Liver (tissue), 9 donors: ENCODE results near the gene SIGLECL1. TPM values are rescaled to one million over a fixed set of nuclear protein-coding genes. Genes with fewer than 3 reads are reported as not detected.

Experiments
- DNase-seq: peaks from one replicate; pipeline ENCODE4 v3.0.0-alpha.2; 2017; ENCODE audit warnings: low spot score
- H3K27ac ChIP-seq, 2 donors: one replicate each; pipeline ENCODE4 v1.7.0; 2013; ENCODE audit warnings: inconsistent platforms in 2 of 2, low read length in 2 of 2, control low read depth in 1 of 2, low read depth in 1 of 2, mild to moderate bottlenecking in 1 of 2
- H3K27me3 ChIP-seq, 4 donors: one replicate each; pipeline versions ENCODE4 v1.6.1 to v1.7.0; 2013; ENCODE audit warnings: low read length in 3 of 4, inconsistent platforms in 1 of 4, mild to moderate bottlenecking in 1 of 4, moderate library complexity in 1 of 4; ENCODE audit not compliant: control insufficient read depth in 4 of 4, insufficient read depth in 4 of 4
- H3K36me3 ChIP-seq, 4 donors: one replicate each; pipeline versions ENCODE4 v1.6.1 to v1.7.0; 2013; ENCODE audit warnings: low read length in 3 of 4, mild to moderate bottlenecking in 3 of 4, low read depth in 1 of 4, moderate library complexity in 1 of 4; ENCODE audit not compliant: control insufficient read depth in 4 of 4, insufficient read depth in 3 of 4
- H3K4me1 ChIP-seq, 4 donors: one replicate each; pipeline versions ENCODE4 v1.6.1 to v1.7.0; 2013; ENCODE audit warnings: low read length in 3 of 4, mild to moderate bottlenecking in 3 of 4, moderate library complexity in 1 of 4; ENCODE audit not compliant: control insufficient read depth in 4 of 4, insufficient read depth in 4 of 4
- H3K4me3 ChIP-seq, 3 donors: one replicate each; pipeline versions ENCODE4 v1.6.1 to v1.7.0; 2013; ENCODE audit warnings: low read length in 3 of 3, control low read depth in 1 of 3, low read depth in 1 of 3, mild to moderate bottlenecking in 1 of 3
- H3K9ac ChIP-seq, 2 donors: one replicate each; pipeline ENCODE4 v1.7.0; 2013; ENCODE audit warnings: low read length in 2 of 2, mild to moderate bottlenecking in 2 of 2, moderate library complexity in 2 of 2, control low read depth in 1 of 2, low read depth in 1 of 2
- H3K9me3 ChIP-seq, 4 donors: one replicate each; pipeline versions ENCODE4 v1.6.1 to v1.7.0; 2013; ENCODE audit warnings: low read length in 3 of 4; ENCODE audit not compliant: control insufficient read depth in 4 of 4
- CTCF ChIP-seq: fragments of 150-350 bp; IDR thresholded peaks from 2 replicates; pipeline ENCODE4 v1.5.1; 2017; ENCODE audit warnings: improper control_type of control experiment, low read depth, low read length; ENCODE audit not compliant: missing input control
- EGR1 ChIP-seq, 2 donors: IDR thresholded peaks; 2 replicates each; pipeline ENCODE4 v1.6.1; 2016 to 2018; ENCODE audit warnings: antibody characterized with exemption in 2 of 2, low read depth in 2 of 2
- FOXA1 ChIP-seq: IDR thresholded peaks from 2 replicates; pipeline ENCODE4 v1.6.1; 2016; ENCODE audit warnings: antibody characterized with exemption
- FOXA2 ChIP-seq: IDR thresholded peaks from 2 replicates; pipeline ENCODE4 v1.6.1; 2016; ENCODE audit warnings: antibody characterized with exemption
- GABPA ChIP-seq, 2 donors: IDR thresholded peaks in 1 of 2; conservative IDR thresholded peaks in 1 of 2; 2 replicates each; pipeline ENCODE4 v1.6.1; 2016; ENCODE audit warnings: antibody characterized with exemption in 2 of 2, mild to moderate bottlenecking in 1 of 2, moderate library complexity in 1 of 2
- HNF4A ChIP-seq, 2 donors: conservative IDR thresholded peaks; 2 replicates each; pipeline ENCODE4 v1.6.1; 2016; ENCODE audit warnings: antibody characterized with exemption in 2 of 2, mild to moderate bottlenecking in 2 of 2
- HNF4G ChIP-seq: IDR thresholded peaks from 2 replicates; pipeline ENCODE4 v1.6.1; 2016; ENCODE audit warnings: antibody characterized with exemption
- JUND ChIP-seq, 2 donors: IDR thresholded peaks; 2 replicates each; pipeline ENCODE4 v1.6.1; 2016; ENCODE audit warnings: antibody characterized with exemption in 2 of 2
- NR2F2 ChIP-seq: IDR thresholded peaks from 2 replicates; pipeline ENCODE4 v1.6.1; 2016; ENCODE audit warnings: antibody characterized with exemption
- RAD21 ChIP-seq, 2 donors: IDR thresholded peaks; 2 replicates each; pipeline ENCODE4 v1.6.1; 2016; ENCODE audit warnings: antibody characterized with exemption in 2 of 2, mild to moderate bottlenecking in 2 of 2
- RXRA ChIP-seq, 2 donors: IDR thresholded peaks; 2 replicates each; pipeline ENCODE4 v1.6.1; 2017 to 2018; ENCODE audit warnings: antibody characterized with exemption in 2 of 2, mild to moderate bottlenecking in 1 of 2
- SP1 ChIP-seq: IDR thresholded peaks from 2 replicates; pipeline ENCODE4 v1.6.1; 2018; ENCODE audit warnings: antibody characterized with exemption, mild to moderate bottlenecking
- TAF1 ChIP-seq: conservative IDR thresholded peaks from 2 replicates; pipeline ENCODE4 v1.6.1; 2016; ENCODE audit warnings: antibody characterized with exemption, mild to moderate bottlenecking
- YY1 ChIP-seq: IDR thresholded peaks from 2 replicates; pipeline ENCODE4 v1.6.1; 2016; ENCODE audit warnings: antibody characterized with exemption, mild to moderate bottlenecking
- WGBS: extraction: QIAGEN DNeasy Blood & Tissue Kit; methylation state at CpG from one replicate; pipeline ENCODE4 v1.1.7; 2013; 5-methylcytosine and 5-hydroxymethylcytosine counted together
- polyA plus RNA-seq, 2 donors: library from polyadenylated mRNA; stranded (reverse) in 1 of 2; unstranded in 1 of 2; fragments of 200-250 nt in 1 of 2; fragments of >200 nt in 1 of 2; fragmentation: Nextera tagmentation in 1 of 2; extraction: Ambion mirVana in 1 of 2; gene quantifications; one replicate each; pipeline versions ENCODE4 v1.2.1 to v1.2.3, GENCODE V29; 2013 to 2015
- total RNA-seq, 2 donors: library from RNA; depleted of rRNA; stranded (reverse); fragments of >200 nt; gene quantifications; one replicate each; pipeline ENCODE4 v1.2.3, GENCODE V29; 2014
- TF ChIP-seq, protein P1 (sequence below): IDR thresholded peaks from 2 replicates; pipeline ENCODE4 v1.6.1; 2016; ENCODE audit warnings: antibody characterized with exemption
- TF ChIP-seq, protein P2 (sequence below): IDR thresholded peaks from 2 replicates; pipeline ENCODE4 v1.6.1; 2016; ENCODE audit warnings: antibody characterized with exemption
- donor health status: healthy.
- donor health status: healthy.
- donor health status: healthy.
- donor health status: healthy.
- donor health status: healthy.

Gene SIGLECL1
- total and polyA plus RNA-seq, 4 donors, result 0.05 TPM; not detected in 3

- no peak overlapping the region for H3K9ac ChIP-seq
- no peak overlapping the region for H3K27ac ChIP-seq
- no peak overlapping the region for H3K4me3 ChIP-seq
- TF ChIP-seq NR2F2, result no peak
- no peak for TF ChIP-seq YY1
- 57% methylated on average over 5 of the region's 5 CpGs for WGBS
- no peaks in the 10 kb centered on the region for H3K9me3 ChIP-seq
- H3K4me1 ChIP-seq, result no peaks in the 10 kb centered on the region
- peaks cover 0 to 6% (median 0%) of the 10 kb centered on the region in 4 donors for H3K27me3 ChIP-seq
- H3K36me3 ChIP-seq, result no peaks in the 10 kb centered on the region
- no peak for DNase-seq
Observed at GRCh38 chr19:51246164-51246552, 4.7 kb upstream of the SIGLECL1 start.

- Histone ChIP-seq H3K9me3 (no peaks in the 10 kb centered on the region), H3K4me3 (no peak overlapping the region), H3K36me3 (no peaks in the 10 kb centered on the region), H3K27ac (no peak overlapping the region), H3K4me1 (no peaks in the 10 kb centered on the region), H3K9ac (no peak overlapping the region), H3K27me3 (peaks cover 0 to 6% (median 0%) of the 10 kb centered on the region in 4 donors)
- no peak for TF ChIP-seq FOXA1
- no peak for TF ChIP-seq CTCF
- TF ChIP-seq, protein P1, sequence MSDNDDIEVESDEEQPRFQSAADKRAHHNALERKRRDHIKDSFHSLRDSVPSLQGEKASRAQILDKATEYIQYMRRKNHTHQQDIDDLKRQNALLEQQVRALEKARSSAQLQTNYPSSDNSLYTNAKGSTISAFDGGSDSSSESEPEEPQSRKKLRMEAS, result no peak
- 62% methylated on average over 7 of the region's 7 CpGs for WGBS
- no peak for DNase-seq
Observed at GRCh38 chr19:51247972-51248590, 2.8 kb upstream of the SIGLECL1 start.

GRCh38 chr19:51251468-51251820, 564 bp downstream of the SIGLECL1 start:
- 75% methylated on average over 9 of the region's 9 CpGs for WGBS
- H3K9ac ChIP-seq, result no peak overlapping the region
- no peaks in the 10 kb centered on the region for H3K9me3 ChIP-seq
- no peak for TF ChIP-seq SP1
- no peaks in the 10 kb centered on the region for H3K36me3 ChIP-seq
- DNase-seq, result no peak
- H3K4me1 ChIP-seq, result no peaks in the 10 kb centered on the region
- H3K4me3 ChIP-seq, result no peak overlapping the region
- H3K27ac ChIP-seq, result no peak overlapping the region
- H3K27me3 ChIP-seq, result peaks cover 0 to 6% (median 0%) of the 10 kb centered on the region in 4 donors

- 68% methylated on average over 9 of the region's 9 CpGs for WGBS
- H3K27ac ChIP-seq, result no peak overlapping the region
- TF ChIP-seq RAD21 (IDR thresholded peaks at IDR 0.05) (no peak), RXRA (IDR thresholded peaks at IDR 0.05) (no peak), HNF4G (no peak), CTCF (no peak), JUND (IDR thresholded peaks at IDR 0.05) (no peak), SP1 (no peak), GABPA (IDR thresholded peaks at IDR 0.05 in 1 of 2, conservative IDR thresholded peaks at IDR 0.05 in 1 of 2) (no peak), TAF1 (no peak), YY1 (no peak), FOXA2 (no peak), EGR1 (IDR thresholded peaks at IDR 0.05; ENCODE audit: low read depth in 2 of 2) (no peak), HNF4A (conservative IDR thresholded peaks at IDR 0.05) (no peak), NR2F2 (no peak)
- TF ChIP-seq, protein P2, sequence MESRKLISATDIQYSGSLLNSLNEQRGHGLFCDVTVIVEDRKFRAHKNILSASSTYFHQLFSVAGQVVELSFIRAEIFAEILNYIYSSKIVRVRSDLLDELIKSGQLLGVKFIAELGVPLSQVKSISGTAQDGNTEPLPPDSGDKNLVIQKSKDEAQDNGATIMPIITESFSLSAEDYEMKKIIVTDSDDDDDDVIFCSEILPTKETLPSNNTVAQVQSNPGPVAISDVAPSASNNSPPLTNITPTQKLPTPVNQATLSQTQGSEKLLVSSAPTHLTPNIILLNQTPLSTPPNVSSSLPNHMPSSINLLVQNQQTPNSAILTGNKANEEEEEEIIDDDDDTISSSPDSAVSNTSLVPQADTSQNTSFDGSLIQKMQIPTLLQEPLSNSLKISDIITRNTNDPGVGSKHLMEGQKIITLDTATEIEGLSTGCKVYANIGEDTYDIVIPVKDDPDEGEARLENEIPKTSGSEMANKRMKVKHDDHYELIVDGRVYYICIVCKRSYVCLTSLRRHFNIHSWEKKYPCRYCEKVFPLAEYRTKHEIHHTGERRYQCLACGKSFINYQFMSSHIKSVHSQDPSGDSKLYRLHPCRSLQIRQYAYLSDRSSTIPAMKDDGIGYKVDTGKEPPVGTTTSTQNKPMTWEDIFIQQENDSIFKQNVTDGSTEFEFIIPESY, result no peak
Observed at GRCh38 chr19:51252306-51253079, 1.6 kb downstream of the SIGLECL1 start.

More at GRCh38 chr19:51252306-51253079, 1.6 kb downstream of the SIGLECL1 start:
- Histone ChIP-seq H3K27me3 (peaks cover 0 to 6% (median 0%) of the 10 kb centered on the region in 4 donors), H3K9ac (no peak overlapping the region), H3K36me3 (no peaks in the 10 kb centered on the region), H3K4me1 (no peaks in the 10 kb centered on the region), H3K9me3 (no peaks in the 10 kb centered on the region), H3K4me3 (no peak overlapping the region)
- peak; percentile 5 for DNase-seq
